Liver (tissue), 9 donors: ENCODE data around the gene RNF152. TPM values are rescaled to one million over a fixed set of nuclear protein-coding genes. Genes with fewer than 3 reads are reported as not detected.

ENCODE experiments used
- DNase-seq: peaks from one replicate; pipeline ENCODE4 v3.0.0-alpha.2; 2017; ENCODE audit warnings: low spot score
- H3K27ac ChIP-seq, 2 donors: one replicate each; pipeline ENCODE4 v1.7.0; 2013; ENCODE audit warnings: inconsistent platforms in 2 of 2, low read length in 2 of 2, control low read depth in 1 of 2, low read depth in 1 of 2, mild to moderate bottlenecking in 1 of 2
- H3K27me3 ChIP-seq, 4 donors: one replicate each; pipeline versions ENCODE4 v1.6.1 to v1.7.0; 2013; ENCODE audit warnings: low read length in 3 of 4, inconsistent platforms in 1 of 4, mild to moderate bottlenecking in 1 of 4, moderate library complexity in 1 of 4; ENCODE audit not compliant: control insufficient read depth in 4 of 4, insufficient read depth in 4 of 4
- H3K36me3 ChIP-seq, 4 donors: one replicate each; pipeline versions ENCODE4 v1.6.1 to v1.7.0; 2013; ENCODE audit warnings: low read length in 3 of 4, mild to moderate bottlenecking in 3 of 4, low read depth in 1 of 4, moderate library complexity in 1 of 4; ENCODE audit not compliant: control insufficient read depth in 4 of 4, insufficient read depth in 3 of 4
- H3K4me1 ChIP-seq, 4 donors: one replicate each; pipeline versions ENCODE4 v1.6.1 to v1.7.0; 2013; ENCODE audit warnings: low read length in 3 of 4, mild to moderate bottlenecking in 3 of 4, moderate library complexity in 1 of 4; ENCODE audit not compliant: control insufficient read depth in 4 of 4, insufficient read depth in 4 of 4
- H3K4me3 ChIP-seq, 3 donors: one replicate each; pipeline versions ENCODE4 v1.6.1 to v1.7.0; 2013; ENCODE audit warnings: low read length in 3 of 3, control low read depth in 1 of 3, low read depth in 1 of 3, mild to moderate bottlenecking in 1 of 3
- H3K9ac ChIP-seq, 2 donors: one replicate each; pipeline ENCODE4 v1.7.0; 2013; ENCODE audit warnings: low read length in 2 of 2, mild to moderate bottlenecking in 2 of 2, moderate library complexity in 2 of 2, control low read depth in 1 of 2, low read depth in 1 of 2
- H3K9me3 ChIP-seq, 4 donors: one replicate each; pipeline versions ENCODE4 v1.6.1 to v1.7.0; 2013; ENCODE audit warnings: low read length in 3 of 4; ENCODE audit not compliant: control insufficient read depth in 4 of 4
- FOXA1 ChIP-seq: IDR thresholded peaks from 2 replicates; pipeline ENCODE4 v1.6.1; 2016; ENCODE audit warnings: antibody characterized with exemption
- FOXA2 ChIP-seq: IDR thresholded peaks from 2 replicates; pipeline ENCODE4 v1.6.1; 2016; ENCODE audit warnings: antibody characterized with exemption
- GABPA ChIP-seq, 2 donors: IDR thresholded peaks in 1 of 2; conservative IDR thresholded peaks in 1 of 2; 2 replicates each; pipeline ENCODE4 v1.6.1; 2016; ENCODE audit warnings: antibody characterized with exemption in 2 of 2, mild to moderate bottlenecking in 1 of 2, moderate library complexity in 1 of 2
- HNF4A ChIP-seq, 2 donors: conservative IDR thresholded peaks; 2 replicates each; pipeline ENCODE4 v1.6.1; 2016; ENCODE audit warnings: antibody characterized with exemption in 2 of 2, mild to moderate bottlenecking in 2 of 2
- HNF4G ChIP-seq: IDR thresholded peaks from 2 replicates; pipeline ENCODE4 v1.6.1; 2016; ENCODE audit warnings: antibody characterized with exemption
- JUND ChIP-seq, 2 donors: IDR thresholded peaks; 2 replicates each; pipeline ENCODE4 v1.6.1; 2016; ENCODE audit warnings: antibody characterized with exemption in 2 of 2
- NR2F2 ChIP-seq: IDR thresholded peaks from 2 replicates; pipeline ENCODE4 v1.6.1; 2016; ENCODE audit warnings: antibody characterized with exemption
- RAD21 ChIP-seq, 2 donors: IDR thresholded peaks; 2 replicates each; pipeline ENCODE4 v1.6.1; 2016; ENCODE audit warnings: antibody characterized with exemption in 2 of 2, mild to moderate bottlenecking in 2 of 2
- RXRA ChIP-seq, 2 donors: IDR thresholded peaks; 2 replicates each; pipeline ENCODE4 v1.6.1; 2017 to 2018; ENCODE audit warnings: antibody characterized with exemption in 2 of 2, mild to moderate bottlenecking in 1 of 2
- SP1 ChIP-seq: IDR thresholded peaks from 2 replicates; pipeline ENCODE4 v1.6.1; 2018; ENCODE audit warnings: antibody characterized with exemption, mild to moderate bottlenecking
- TAF1 ChIP-seq: conservative IDR thresholded peaks from 2 replicates; pipeline ENCODE4 v1.6.1; 2016; ENCODE audit warnings: antibody characterized with exemption, mild to moderate bottlenecking
- YY1 ChIP-seq: IDR thresholded peaks from 2 replicates; pipeline ENCODE4 v1.6.1; 2016; ENCODE audit warnings: antibody characterized with exemption, mild to moderate bottlenecking
- WGBS: extraction: QIAGEN DNeasy Blood & Tissue Kit; methylation state at CpG from one replicate; pipeline ENCODE4 v1.1.7; 2013; 5-methylcytosine and 5-hydroxymethylcytosine counted together
- polyA plus RNA-seq, 2 donors: library from polyadenylated mRNA; stranded (reverse) in 1 of 2; unstranded in 1 of 2; fragments of 200-250 nt in 1 of 2; fragments of >200 nt in 1 of 2; fragmentation: Nextera tagmentation in 1 of 2; extraction: Ambion mirVana in 1 of 2; gene quantifications; one replicate each; pipeline versions ENCODE4 v1.2.1 to v1.2.3, GENCODE V29; 2013 to 2015
- total RNA-seq, 2 donors: library from RNA; depleted of rRNA; stranded (reverse); fragments of >200 nt; gene quantifications; one replicate each; pipeline ENCODE4 v1.2.3, GENCODE V29; 2014
- TF ChIP-seq, protein P1 (sequence below): IDR thresholded peaks from 2 replicates; pipeline ENCODE4 v1.6.1; 2016; ENCODE audit warnings: antibody characterized with exemption
- TF ChIP-seq, protein P2 (sequence below): IDR thresholded peaks from 2 replicates; pipeline ENCODE4 v1.6.1; 2016; ENCODE audit warnings: antibody characterized with exemption
- TF ChIP-seq, protein P3 (sequence below): IDR thresholded peaks from 2 replicates; pipeline ENCODE4 v1.6.1; 2016; ENCODE audit warnings: antibody characterized with exemption, mild to moderate bottlenecking
- TF ChIP-seq, protein P4 (sequence below): IDR thresholded peaks from 2 replicates; pipeline ENCODE4 v1.6.1; 2016; ENCODE audit warnings: antibody characterized with exemption
- donor health status: healthy.
- donor health status: healthy.
- donor health status: healthy.
- donor health status: healthy.
- donor health status: healthy.

RNF152 gene
- total and polyA plus RNA-seq, 4 donors: 6.8 to 115 (median 10.6) TPM

DNA sequence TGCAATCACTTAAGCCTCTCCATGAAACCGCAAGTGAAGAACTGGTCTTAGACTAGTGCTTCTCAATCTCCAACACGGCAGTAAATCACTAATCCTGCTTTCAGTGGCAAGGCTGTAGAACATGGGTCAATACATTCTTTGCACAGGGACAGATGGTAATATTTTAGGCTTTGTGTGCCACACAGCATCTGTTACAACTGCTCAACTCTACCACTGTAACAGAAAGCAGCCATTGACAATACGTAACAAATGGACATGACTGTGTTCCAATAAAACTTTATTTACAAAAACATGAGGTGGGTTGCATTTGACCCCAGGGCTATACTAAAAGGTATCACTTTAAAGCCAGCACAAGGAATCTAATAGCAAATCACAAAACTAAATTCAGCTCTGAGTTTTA lies 51.1 kb downstream of the RNF152 start:
- no peak for DNase-seq
- no peak for TF ChIP-seq TAF1
- no peak for TF ChIP-seq RXRA (IDR thresholded peaks at IDR 0.05)
- TF ChIP-seq FOXA2: no peak
- no peak for TF ChIP-seq HNF4G
- no peak for TF ChIP-seq RAD21 (IDR thresholded peaks at IDR 0.05)
- no peak for TF ChIP-seq GABPA (IDR thresholded peaks at IDR 0.05 in 1 of 2, conservative IDR thresholded peaks at IDR 0.05 in 1 of 2)
- no peak for TF ChIP-seq YY1
- TF ChIP-seq, protein P1, sequence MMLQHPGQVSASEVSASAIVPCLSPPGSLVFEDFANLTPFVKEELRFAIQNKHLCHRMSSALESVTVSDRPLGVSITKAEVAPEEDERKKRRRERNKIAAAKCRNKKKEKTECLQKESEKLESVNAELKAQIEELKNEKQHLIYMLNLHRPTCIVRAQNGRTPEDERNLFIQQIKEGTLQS: no peak
- no peak for TF ChIP-seq NR2F2
- H3K9me3 ChIP-seq: no peaks in the 10 kb centered on the region
- peaks cover 0 to 9% (median 3%) of the 10 kb centered on the region in 4 donors for H3K36me3 ChIP-seq
- H3K9ac ChIP-seq: no peak overlapping the region
- no peak overlapping the region for H3K27ac ChIP-seq
- no peak overlapping the region for H3K4me3 ChIP-seq
- 66% methylated on average over 3 of the region's 3 CpGs for WGBS
- peaks cover 0 to 2% (median 0%) of the 10 kb centered on the region in 4 donors for H3K4me1 ChIP-seq
- H3K27me3 ChIP-seq: no peaks in the 10 kb centered on the region

DNA sequence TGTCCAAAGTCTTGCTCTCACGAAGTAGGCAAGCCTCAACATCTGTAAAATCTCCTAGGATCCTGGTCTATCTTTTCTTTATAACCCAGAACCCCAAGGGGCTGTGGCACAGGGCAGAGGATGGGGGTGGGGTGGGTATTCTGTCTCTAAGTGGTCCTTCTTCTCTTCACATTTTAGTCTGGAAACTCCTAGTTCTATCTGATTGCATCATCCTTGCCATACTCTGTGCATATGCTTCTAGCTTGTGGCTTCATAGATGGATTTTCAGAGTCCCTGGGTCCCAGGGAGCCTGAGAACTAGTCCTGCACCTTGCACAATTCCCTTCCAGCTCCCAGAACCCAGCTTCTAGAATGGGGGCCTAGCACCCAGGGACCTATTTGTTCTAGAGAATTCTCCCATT lies 52.5 kb downstream of the RNF152 start:
- Histone ChIP-seq H3K4me3 (no peak overlapping the region), H3K36me3 (peaks cover 0 to 8% (median 3%) of the 10 kb centered on the region in 4 donors), H3K9me3 (no peaks in the 10 kb centered on the region), H3K9ac (no peak overlapping the region), H3K4me1 (peaks cover 0 to 2% (median 0%) of the 10 kb centered on the region in 4 donors), H3K27ac (no peak overlapping the region), H3K27me3 (no peaks in the 10 kb centered on the region)
- DNase-seq: no peak
- 95% methylated on average over 1 of the region's 1 CpG for WGBS
- TF ChIP-seq JUND (IDR thresholded peaks at IDR 0.05) (no peak), FOXA1 (no peak), YY1 (no peak)
- TF ChIP-seq, protein P2, sequence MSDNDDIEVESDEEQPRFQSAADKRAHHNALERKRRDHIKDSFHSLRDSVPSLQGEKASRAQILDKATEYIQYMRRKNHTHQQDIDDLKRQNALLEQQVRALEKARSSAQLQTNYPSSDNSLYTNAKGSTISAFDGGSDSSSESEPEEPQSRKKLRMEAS: no peak

DNA sequence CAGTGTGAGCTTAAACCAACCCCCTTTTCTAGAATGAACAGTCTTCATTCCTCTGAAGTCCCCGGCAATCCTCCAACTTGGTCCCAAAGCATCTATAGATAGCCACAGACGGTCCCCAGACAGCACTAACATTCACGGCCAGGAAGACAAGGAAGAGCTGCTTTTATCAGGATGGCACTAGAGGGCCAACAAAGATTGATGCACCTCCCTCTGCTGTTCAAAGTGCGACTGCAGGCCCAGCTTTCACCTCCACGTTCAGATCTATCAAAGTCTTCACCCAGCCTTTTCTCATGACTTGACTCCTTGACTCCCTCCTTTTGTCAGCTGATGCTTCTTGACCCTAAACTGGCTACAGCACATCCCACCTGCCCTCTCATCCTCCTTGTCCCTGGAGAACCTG lies 54.3 kb downstream of the RNF152 start:
- Histone ChIP-seq H3K27ac (no peak overlapping the region), H3K4me1 (peaks cover 3 to 6% (median 4%) of the 10 kb centered on the region in 4 donors), H3K27me3 (no peaks in the 10 kb centered on the region), H3K4me3 (no peak overlapping the region), H3K36me3 (peaks cover 0 to 8% (median 3%) of the 10 kb centered on the region in 4 donors), H3K9ac (no peak overlapping the region), H3K9me3 (no peaks in the 10 kb centered on the region)
- 86% methylated on average over 5 of the region's 5 CpGs for WGBS
- no peak for DNase-seq
- TF ChIP-seq, protein P1: no peak

DNA sequence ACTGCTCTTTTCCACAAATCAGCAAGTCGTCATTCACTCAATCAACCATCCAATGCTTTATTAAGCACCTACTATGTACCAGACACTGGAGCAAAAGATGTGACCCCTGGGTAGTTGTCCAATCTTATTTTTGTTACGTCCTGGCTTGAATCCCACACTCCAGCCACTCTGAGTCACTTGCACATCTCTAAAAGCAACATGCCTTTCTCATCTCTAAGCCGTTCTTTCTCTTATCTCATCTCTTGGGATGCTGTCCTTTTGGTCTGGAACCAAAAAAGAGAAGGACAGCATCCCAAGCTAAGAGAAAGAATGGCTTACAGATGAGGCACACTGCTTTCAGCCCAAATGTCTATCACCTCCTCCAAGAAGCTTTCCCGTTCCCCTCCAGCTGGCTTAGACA lies 58.8 kb downstream of the RNF152 start:
- no peak for TF ChIP-seq RXRA (IDR thresholded peaks at IDR 0.05)
- no peak for TF ChIP-seq FOXA2
- TF ChIP-seq HNF4A (conservative IDR thresholded peaks at IDR 0.05): no peak
- TF ChIP-seq, protein P3, sequence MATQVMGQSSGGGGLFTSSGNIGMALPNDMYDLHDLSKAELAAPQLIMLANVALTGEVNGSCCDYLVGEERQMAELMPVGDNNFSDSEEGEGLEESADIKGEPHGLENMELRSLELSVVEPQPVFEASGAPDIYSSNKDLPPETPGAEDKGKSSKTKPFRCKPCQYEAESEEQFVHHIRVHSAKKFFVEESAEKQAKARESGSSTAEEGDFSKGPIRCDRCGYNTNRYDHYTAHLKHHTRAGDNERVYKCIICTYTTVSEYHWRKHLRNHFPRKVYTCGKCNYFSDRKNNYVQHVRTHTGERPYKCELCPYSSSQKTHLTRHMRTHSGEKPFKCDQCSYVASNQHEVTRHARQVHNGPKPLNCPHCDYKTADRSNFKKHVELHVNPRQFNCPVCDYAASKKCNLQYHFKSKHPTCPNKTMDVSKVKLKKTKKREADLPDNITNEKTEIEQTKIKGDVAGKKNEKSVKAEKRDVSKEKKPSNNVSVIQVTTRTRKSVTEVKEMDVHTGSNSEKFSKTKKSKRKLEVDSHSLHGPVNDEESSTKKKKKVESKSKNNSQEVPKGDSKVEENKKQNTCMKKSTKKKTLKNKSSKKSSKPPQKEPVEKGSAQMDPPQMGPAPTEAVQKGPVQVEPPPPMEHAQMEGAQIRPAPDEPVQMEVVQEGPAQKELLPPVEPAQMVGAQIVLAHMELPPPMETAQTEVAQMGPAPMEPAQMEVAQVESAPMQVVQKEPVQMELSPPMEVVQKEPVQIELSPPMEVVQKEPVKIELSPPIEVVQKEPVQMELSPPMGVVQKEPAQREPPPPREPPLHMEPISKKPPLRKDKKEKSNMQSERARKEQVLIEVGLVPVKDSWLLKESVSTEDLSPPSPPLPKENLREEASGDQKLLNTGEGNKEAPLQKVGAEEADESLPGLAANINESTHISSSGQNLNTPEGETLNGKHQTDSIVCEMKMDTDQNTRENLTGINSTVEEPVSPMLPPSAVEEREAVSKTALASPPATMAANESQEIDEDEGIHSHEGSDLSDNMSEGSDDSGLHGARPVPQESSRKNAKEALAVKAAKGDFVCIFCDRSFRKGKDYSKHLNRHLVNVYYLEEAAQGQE: no peak
- TF ChIP-seq JUND (IDR thresholded peaks at IDR 0.05): no peak
- TF ChIP-seq, protein P2: no peak
- TF ChIP-seq SP1: no peak
- no peak for TF ChIP-seq NR2F2
- TF ChIP-seq, protein P4, sequence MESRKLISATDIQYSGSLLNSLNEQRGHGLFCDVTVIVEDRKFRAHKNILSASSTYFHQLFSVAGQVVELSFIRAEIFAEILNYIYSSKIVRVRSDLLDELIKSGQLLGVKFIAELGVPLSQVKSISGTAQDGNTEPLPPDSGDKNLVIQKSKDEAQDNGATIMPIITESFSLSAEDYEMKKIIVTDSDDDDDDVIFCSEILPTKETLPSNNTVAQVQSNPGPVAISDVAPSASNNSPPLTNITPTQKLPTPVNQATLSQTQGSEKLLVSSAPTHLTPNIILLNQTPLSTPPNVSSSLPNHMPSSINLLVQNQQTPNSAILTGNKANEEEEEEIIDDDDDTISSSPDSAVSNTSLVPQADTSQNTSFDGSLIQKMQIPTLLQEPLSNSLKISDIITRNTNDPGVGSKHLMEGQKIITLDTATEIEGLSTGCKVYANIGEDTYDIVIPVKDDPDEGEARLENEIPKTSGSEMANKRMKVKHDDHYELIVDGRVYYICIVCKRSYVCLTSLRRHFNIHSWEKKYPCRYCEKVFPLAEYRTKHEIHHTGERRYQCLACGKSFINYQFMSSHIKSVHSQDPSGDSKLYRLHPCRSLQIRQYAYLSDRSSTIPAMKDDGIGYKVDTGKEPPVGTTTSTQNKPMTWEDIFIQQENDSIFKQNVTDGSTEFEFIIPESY: no peak
- TF ChIP-seq TAF1: no peak
- Histone ChIP-seq H3K4me3 (no peak overlapping the region), H3K9ac (no peak overlapping the region), H3K9me3 (no peaks in the 10 kb centered on the region), H3K4me1 (peaks cover 1 to 16% (median 9%) of the 10 kb centered on the region in 4 donors), H3K36me3 (peaks cover 0 to 6% (median 0%) of the 10 kb centered on the region in 4 donors), H3K27me3 (no peaks in the 10 kb centered on the region), H3K27ac (peak overlapping the region; percentile 1 to 34)
- DNase-seq: no peak
- WGBS: 63% methylated on average over 4 of the region's 4 CpGs
